ENCODE data around the gene NTRK2. TPM values are rescaled to one million over a fixed set of nuclear protein-coding genes. Genes with fewer than 3 reads are reported as not detected.
A peak's percentile ranks its signal among the peaks of the same experiment; 100 is the strongest.

NTRK2 gene
- polyA plus RNA-seq = 1.2 TPM
- long read RNA-seq, donor 1 = 0 reads
- long read RNA-seq, donor 2 = 0 reads
- long read RNA-seq, donor 3 = 0 reads
- long read RNA-seq, donor 4 = 0 reads
- long read RNA-seq, donor 5, partial matches to known transcripts = 6 of 6 reads
- long read RNA-seq, donor 5, other reads (novel, unspliced or antisense) = 0 of 6 reads
- long read RNA-seq, donor 6, full-length matches to known transcripts = 1 of 1 reads
- long read RNA-seq, donor 6, partial matches to known transcripts = 0 of 1 reads
- long read RNA-seq, donor 6, other reads (novel, unspliced or antisense) = 0 of 1 reads
- long read RNA-seq, donor 7 = 0 reads
- long read RNA-seq, donor 8, full-length matches to known transcripts = 1 of 1 reads
- long read RNA-seq, donor 8, partial matches to known transcripts = 0 of 1 reads
- long read RNA-seq, donor 8, other reads (novel, unspliced or antisense) = 0 of 1 reads
- long read RNA-seq, donor 9 = 0 reads
- long read RNA-seq, donor 10 = 0 reads
- long read RNA-seq, donor 11 = 0 reads

GRCh38 chr9:84669288-84670137, at the start of gene NTRK2:
Gene NTRK2 (plus strand): TSS chr9:84669729. CDS start chr9:84670749, 1,020 bp downstream.
- Histone ChIP-seq H3K9me3 (ENCODE audit: control insufficient read depth, low read depth, low read length) (peaks cover 4% of the 10 kb centered on the region), H3K36me3 (ENCODE audit: control insufficient read depth, insufficient read depth, low read length) (no peaks in the 10 kb centered on the region), H3K27ac (ENCODE audit: low read length) (no peak within 1 kb of the TSS), H3K4me3 (ENCODE audit: low read length) (peak within 1 kb of the TSS; percentile 30), H3K4me1 (ENCODE audit: control insufficient read depth, insufficient read depth, low read length) (peaks cover 4% of the 10 kb centered on the region), H3K27me3 (ENCODE audit: control insufficient read depth, insufficient read depth, low read length) (peaks cover 56% of the 10 kb centered on the region)
- DNase-seq = peak in 1 of 2 donors; percentile 29
- WGBS (ENCODE audit: insufficient coverage, low lambda C conversion rate) = no CpG with 5 or more reads among the region's 69 CpGs

GRCh38 chr9:84620338-84620737, 49.2 kb upstream of the NTRK2 start:
- no peak for DNase-seq

GRCh38 chr9:84621811-84622210, 47.7 kb upstream of the NTRK2 start:
- no CpG with 5 or more reads among the region's 2 CpGs for WGBS (ENCODE audit: insufficient coverage, low lambda C conversion rate)
- H3K9me3 ChIP-seq (ENCODE audit: control insufficient read depth, low read depth, low read length) = no peaks in the 10 kb centered on the region
- H3K27ac ChIP-seq (ENCODE audit: low read length) = no peak overlapping the region
- H3K4me1 ChIP-seq (ENCODE audit: control insufficient read depth, insufficient read depth, low read length) = no peaks in the 10 kb centered on the region
- DNase-seq = no peak
- no peaks in the 10 kb centered on the region for H3K27me3 ChIP-seq (ENCODE audit: control insufficient read depth, insufficient read depth, low read length)
- no peaks in the 10 kb centered on the region for H3K36me3 ChIP-seq (ENCODE audit: control insufficient read depth, insufficient read depth, low read length)
- no peak overlapping the region for H3K4me3 ChIP-seq (ENCODE audit: low read length)

More at GRCh38 chr9:84620338-84620737, 49.2 kb upstream of the NTRK2 start:
- Histone ChIP-seq H3K4me1 (ENCODE audit: control insufficient read depth, insufficient read depth, low read length) (no peaks in the 10 kb centered on the region), H3K9me3 (ENCODE audit: control insufficient read depth, low read depth, low read length) (no peaks in the 10 kb centered on the region), H3K27ac (ENCODE audit: low read length) (no peak overlapping the region), H3K36me3 (ENCODE audit: control insufficient read depth, insufficient read depth, low read length) (no peaks in the 10 kb centered on the region), H3K27me3 (ENCODE audit: control insufficient read depth, insufficient read depth, low read length) (no peaks in the 10 kb centered on the region), H3K4me3 (ENCODE audit: low read length) (no peak overlapping the region)
- WGBS (ENCODE audit: insufficient coverage, low lambda C conversion rate) = 80% methylated on average over 1 of the region's 2 CpGs

GRCh38 chr9:84622981-84623380, 46.5 kb upstream of the NTRK2 start:
- Histone ChIP-seq H3K27me3 (ENCODE audit: control insufficient read depth, insufficient read depth, low read length) (no peaks in the 10 kb centered on the region), H3K36me3 (ENCODE audit: control insufficient read depth, insufficient read depth, low read length) (no peaks in the 10 kb centered on the region), H3K9me3 (ENCODE audit: control insufficient read depth, low read depth, low read length) (no peaks in the 10 kb centered on the region), H3K4me1 (ENCODE audit: control insufficient read depth, insufficient read depth, low read length) (no peaks in the 10 kb centered on the region), H3K4me3 (ENCODE audit: low read length) (no peak overlapping the region), H3K27ac (ENCODE audit: low read length) (no peak overlapping the region)
- WGBS (ENCODE audit: insufficient coverage, low lambda C conversion rate) = 90% methylated on average over 2 of the region's 7 CpGs
- no peak for DNase-seq

- Histone ChIP-seq H3K9me3 (ENCODE audit: control insufficient read depth, low read depth, low read length) (no peaks in the 10 kb centered on the region), H3K27me3 (ENCODE audit: control insufficient read depth, insufficient read depth, low read length) (no peaks in the 10 kb centered on the region), H3K36me3 (ENCODE audit: control insufficient read depth, insufficient read depth, low read length) (no peaks in the 10 kb centered on the region), H3K4me1 (ENCODE audit: control insufficient read depth, insufficient read depth, low read length) (no peaks in the 10 kb centered on the region), H3K27ac (ENCODE audit: low read length) (no peak overlapping the region), H3K4me3 (ENCODE audit: low read length) (no peak overlapping the region)
- DNase-seq = no peak
- 85% methylated on average over 1 of the region's 1 CpG for WGBS (ENCODE audit: insufficient coverage, low lambda C conversion rate)
Measured at GRCh38 chr9:84636436-84636835, 33.1 kb upstream of the NTRK2 start.

- no peak overlapping the region for H3K27ac ChIP-seq (ENCODE audit: low read length)
- DNase-seq = no peak
- H3K4me3 ChIP-seq (ENCODE audit: low read length) = no peak overlapping the region
- H3K9me3 ChIP-seq (ENCODE audit: control insufficient read depth, low read depth, low read length) = no peaks in the 10 kb centered on the region
- no peaks in the 10 kb centered on the region for H3K27me3 ChIP-seq (ENCODE audit: control insufficient read depth, insufficient read depth, low read length)
- no peaks in the 10 kb centered on the region for H3K36me3 ChIP-seq (ENCODE audit: control insufficient read depth, insufficient read depth, low read length)
- WGBS (ENCODE audit: insufficient coverage, low lambda C conversion rate) = no CpG with 5 or more reads among the region's 4 CpGs
- H3K4me1 ChIP-seq (ENCODE audit: control insufficient read depth, insufficient read depth, low read length) = no peaks in the 10 kb centered on the region
Measured at GRCh38 chr9:84642553-84643141, 26.9 kb upstream of the NTRK2 start.

- DNase-seq = no peak
- Histone ChIP-seq H3K4me1 (ENCODE audit: control insufficient read depth, insufficient read depth, low read length) (no peaks in the 10 kb centered on the region), H3K4me3 (ENCODE audit: low read length) (no peak overlapping the region), H3K36me3 (ENCODE audit: control insufficient read depth, insufficient read depth, low read length) (no peaks in the 10 kb centered on the region), H3K27ac (ENCODE audit: low read length) (no peak overlapping the region), H3K9me3 (ENCODE audit: control insufficient read depth, low read depth, low read length) (no peaks in the 10 kb centered on the region), H3K27me3 (ENCODE audit: control insufficient read depth, insufficient read depth, low read length) (no peaks in the 10 kb centered on the region)
- WGBS (ENCODE audit: insufficient coverage, low lambda C conversion rate) = no CpG with 5 or more reads among the region's 3 CpGs
Measured at GRCh38 chr9:84647699-84648098, 21.8 kb upstream of the NTRK2 start.

GRCh38 chr9:84652496-84653120, 16.9 kb upstream of the NTRK2 start:
- Histone ChIP-seq H3K4me3 (ENCODE audit: low read length) (no peak overlapping the region), H3K27ac (ENCODE audit: low read length) (no peak overlapping the region), H3K27me3 (ENCODE audit: control insufficient read depth, insufficient read depth, low read length) (no peaks in the 10 kb centered on the region), H3K9me3 (ENCODE audit: control insufficient read depth, low read depth, low read length) (no peaks in the 10 kb centered on the region), H3K36me3 (ENCODE audit: control insufficient read depth, insufficient read depth, low read length) (no peaks in the 10 kb centered on the region), H3K4me1 (ENCODE audit: control insufficient read depth, insufficient read depth, low read length) (no peaks in the 10 kb centered on the region)
- no peak for DNase-seq
- WGBS (ENCODE audit: insufficient coverage, low lambda C conversion rate) = 75% methylated on average over 1 of the region's 4 CpGs

- 100% methylated on average over 1 of the region's 5 CpGs for WGBS (ENCODE audit: insufficient coverage, low lambda C conversion rate)
- Histone ChIP-seq H3K27ac (ENCODE audit: low read length) (no peak overlapping the region), H3K36me3 (ENCODE audit: control insufficient read depth, insufficient read depth, low read length) (no peaks in the 10 kb centered on the region), H3K27me3 (ENCODE audit: control insufficient read depth, insufficient read depth, low read length) (no peaks in the 10 kb centered on the region), H3K4me1 (ENCODE audit: control insufficient read depth, insufficient read depth, low read length) (no peaks in the 10 kb centered on the region), H3K4me3 (ENCODE audit: low read length) (no peak overlapping the region), H3K9me3 (ENCODE audit: control insufficient read depth, low read depth, low read length) (no peaks in the 10 kb centered on the region)
- no peak for DNase-seq
Measured at GRCh38 chr9:84655447-84655846, 14.1 kb upstream of the NTRK2 start.

GRCh38 chr9:84659313-84659712, 10.2 kb upstream of the NTRK2 start:
- WGBS (ENCODE audit: insufficient coverage, low lambda C conversion rate) = no CpG with 5 or more reads among the region's 5 CpGs
- H3K4me3 ChIP-seq (ENCODE audit: low read length) = no peak overlapping the region
- H3K9me3 ChIP-seq (ENCODE audit: control insufficient read depth, low read depth, low read length) = no peaks in the 10 kb centered on the region

More at GRCh38 chr9:84659313-84659712, 10.2 kb upstream of the NTRK2 start:
- DNase-seq = no peak
- H3K27me3 ChIP-seq (ENCODE audit: control insufficient read depth, insufficient read depth, low read length) = no peaks in the 10 kb centered on the region
- H3K27ac ChIP-seq (ENCODE audit: low read length) = no peak overlapping the region
- no peaks in the 10 kb centered on the region for H3K36me3 ChIP-seq (ENCODE audit: control insufficient read depth, insufficient read depth, low read length)
- H3K4me1 ChIP-seq (ENCODE audit: control insufficient read depth, insufficient read depth, low read length) = no peaks in the 10 kb centered on the region
